Measurements from ENCODE around the gene KLF15.

DNA sequence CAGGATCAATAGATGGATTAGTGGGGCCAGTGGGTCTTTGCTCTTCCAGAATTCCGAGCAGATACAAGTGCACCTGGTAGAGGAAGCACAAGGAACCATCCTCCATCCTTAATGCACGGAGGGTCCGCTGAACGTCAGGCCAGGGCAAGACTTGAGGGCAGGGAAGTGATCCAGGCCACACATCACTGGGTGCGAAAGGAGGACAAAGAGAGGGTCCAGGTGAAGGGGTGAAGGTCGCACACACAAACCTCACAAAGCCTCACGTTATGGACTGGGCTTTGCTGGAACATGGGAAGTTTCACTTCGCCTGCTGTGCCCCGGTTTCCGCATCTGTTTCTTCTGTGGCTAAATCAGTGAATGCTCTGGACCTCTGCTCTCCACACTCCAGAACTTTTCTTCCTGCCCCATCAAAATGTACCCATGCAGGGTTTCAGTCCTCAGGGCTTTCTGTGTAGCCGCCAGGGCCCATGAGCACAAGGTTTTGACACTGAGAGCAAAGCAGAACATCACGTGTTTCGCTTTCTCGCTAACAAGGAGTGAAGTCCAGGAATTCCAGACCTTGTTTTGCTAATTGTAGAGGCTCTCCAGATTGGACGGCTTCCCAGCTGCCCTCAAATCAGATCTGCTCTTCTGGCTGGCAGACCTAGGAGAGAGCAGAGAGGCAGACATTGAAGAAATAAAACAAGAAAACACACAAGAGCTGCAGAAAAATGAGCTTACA, 56.3 kb downstream of the KLF15 start:
- TF ChIP-seq POLR2A (IDR thresholded peaks at IDR 0.05; ENCODE audit: low read depth, low read length) (no peak), PAX5 (IDR thresholded peaks at IDR 0.05; ENCODE audit: insufficient read depth, low read length, severe bottlenecking) (no peak)
